Measurements from ENCODE around the gene GRK5. TPM values are rescaled to one million over a fixed set of nuclear protein-coding genes. Genes with fewer than 3 reads are reported as not detected.

GRK5 gene
- total RNA-seq, 2 donors from 2014 or later: 85.3 to 90.2 TPM

DNA sequence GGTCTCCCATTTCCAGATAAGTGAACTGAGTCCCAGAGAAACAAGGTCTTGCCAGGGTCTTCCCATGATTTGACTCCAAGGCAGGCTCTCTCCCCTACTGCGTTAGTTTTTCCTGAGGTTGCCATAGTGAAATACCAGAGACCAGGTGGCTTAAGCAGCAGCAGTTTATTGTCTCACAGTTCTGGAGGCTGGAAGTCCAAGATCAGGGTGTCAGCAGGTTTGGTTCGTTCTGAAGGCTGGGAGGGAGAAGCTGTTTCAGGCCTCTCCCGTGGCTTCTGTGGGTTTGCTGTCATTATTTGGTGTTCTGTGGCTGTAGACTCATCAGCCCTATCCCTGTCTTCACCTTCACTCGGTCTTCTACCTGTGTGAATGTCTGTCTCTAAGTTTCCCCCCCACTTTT lies 129.9 kb downstream of the GRK5 start:
- TF ChIP-seq, protein P1, sequence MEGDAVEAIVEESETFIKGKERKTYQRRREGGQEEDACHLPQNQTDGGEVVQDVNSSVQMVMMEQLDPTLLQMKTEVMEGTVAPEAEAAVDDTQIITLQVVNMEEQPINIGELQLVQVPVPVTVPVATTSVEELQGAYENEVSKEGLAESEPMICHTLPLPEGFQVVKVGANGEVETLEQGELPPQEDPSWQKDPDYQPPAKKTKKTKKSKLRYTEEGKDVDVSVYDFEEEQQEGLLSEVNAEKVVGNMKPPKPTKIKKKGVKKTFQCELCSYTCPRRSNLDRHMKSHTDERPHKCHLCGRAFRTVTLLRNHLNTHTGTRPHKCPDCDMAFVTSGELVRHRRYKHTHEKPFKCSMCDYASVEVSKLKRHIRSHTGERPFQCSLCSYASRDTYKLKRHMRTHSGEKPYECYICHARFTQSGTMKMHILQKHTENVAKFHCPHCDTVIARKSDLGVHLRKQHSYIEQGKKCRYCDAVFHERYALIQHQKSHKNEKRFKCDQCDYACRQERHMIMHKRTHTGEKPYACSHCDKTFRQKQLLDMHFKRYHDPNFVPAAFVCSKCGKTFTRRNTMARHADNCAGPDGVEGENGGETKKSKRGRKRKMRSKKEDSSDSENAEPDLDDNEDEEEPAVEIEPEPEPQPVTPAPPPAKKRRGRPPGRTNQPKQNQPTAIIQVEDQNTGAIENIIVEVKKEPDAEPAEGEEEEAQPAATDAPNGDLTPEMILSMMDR (IDR thresholded peaks at IDR 0.05): no peak
- Histone ChIP-seq H3K4me3 (no peak overlapping the region), H3K27me3 (replicated peaks; ENCODE audit: insufficient read depth) (no peaks in the 10 kb centered on the region), H3K4me1 (ENCODE audit: control insufficient read depth in 1 of 2, low read depth in 2 of 2) (peaks cover 8 to 20% of the 10 kb centered on the region in 2 donors), H3K36me3 (no peaks in the 10 kb centered on the region), H3K27ac (no peak overlapping the region), H3K9me3 (no peaks in the 10 kb centered on the region)
- no peak for DNase-seq (ENCODE audit: low spot score)
- no peak for ATAC-seq (ENCODE audit: insufficient number of reproducible peaks, low FRiP score, low read depth)

DNA sequence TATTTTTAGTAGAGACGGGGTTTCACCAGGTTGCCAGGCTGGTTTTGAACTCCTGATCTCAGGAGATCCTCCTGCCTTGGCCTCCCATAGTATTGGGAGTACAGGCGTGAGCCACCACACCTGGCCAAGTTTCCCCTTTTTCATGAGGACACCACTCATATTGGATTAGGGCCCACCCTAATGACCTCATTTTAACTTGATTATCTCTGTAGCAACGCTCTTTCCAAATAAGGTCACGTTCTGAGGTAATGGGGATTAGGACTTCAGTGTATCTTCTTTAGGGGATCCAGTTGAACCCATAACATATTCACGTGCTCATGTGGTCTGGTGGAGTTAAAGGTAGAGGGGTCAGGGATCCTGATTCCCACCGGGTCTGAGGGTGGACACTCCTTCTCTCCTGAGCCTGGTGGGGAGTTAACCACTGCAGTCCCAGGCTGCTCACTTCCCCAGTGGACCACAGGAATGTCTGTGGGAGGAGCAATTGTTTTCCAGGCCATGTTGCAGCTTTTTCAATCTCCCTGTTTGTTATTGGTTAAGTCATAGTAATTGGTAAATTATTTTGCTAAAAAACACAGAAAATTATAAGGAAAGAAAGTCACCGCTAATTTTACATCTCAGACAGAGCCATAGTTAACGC lies 130.5 kb downstream of the GRK5 start:
- H3K36me3 ChIP-seq: no peaks in the 10 kb centered on the region
- DNase-seq (ENCODE audit: low spot score) (no peak), ATAC-seq (ENCODE audit: insufficient number of reproducible peaks, low FRiP score, low read depth) (no peak)
- H3K4me3 ChIP-seq: no peak overlapping the region
- H3K9me3 ChIP-seq: no peaks in the 10 kb centered on the region
- TF ChIP-seq, protein P1 (IDR thresholded peaks at IDR 0.05): no peak
- no peak overlapping the region for H3K27ac ChIP-seq
- no peaks in the 10 kb centered on the region for H3K27me3 ChIP-seq (replicated peaks; ENCODE audit: insufficient read depth)
- peaks cover 8 to 27% of the 10 kb centered on the region in 2 donors for H3K4me1 ChIP-seq (ENCODE audit: control insufficient read depth in 1 of 2, low read depth in 2 of 2)

DNA sequence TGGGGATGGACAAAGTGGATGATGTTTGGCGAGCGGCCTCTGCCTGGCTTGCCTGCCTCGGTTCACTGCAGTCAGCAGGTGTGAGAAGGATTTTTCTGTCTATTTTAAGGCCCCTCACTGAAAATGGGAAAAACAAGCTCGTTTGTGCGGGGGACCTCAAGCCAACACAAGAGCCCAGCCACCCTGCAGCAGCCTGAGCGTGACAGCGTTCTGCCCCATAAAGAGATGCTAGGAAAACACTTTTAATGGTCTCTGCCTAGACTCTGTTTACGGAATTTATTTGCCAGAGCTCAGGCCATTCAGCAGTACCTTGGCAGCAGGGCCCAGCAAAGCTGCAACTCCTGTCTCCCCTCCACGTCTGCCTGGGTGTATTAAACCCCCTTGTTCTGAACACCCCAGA lies 131.7 kb downstream of the GRK5 start:
- no peak overlapping the region for H3K4me3 ChIP-seq
- TF ChIP-seq, protein P1 (IDR thresholded peaks at IDR 0.05): no peak
- peaks cover 8 to 27% of the 10 kb centered on the region in 2 donors for H3K4me1 ChIP-seq (ENCODE audit: control insufficient read depth in 1 of 2, low read depth in 2 of 2)
- H3K36me3 ChIP-seq: no peaks in the 10 kb centered on the region
- no peaks in the 10 kb centered on the region for H3K9me3 ChIP-seq
- no peaks in the 10 kb centered on the region for H3K27me3 ChIP-seq (replicated peaks; ENCODE audit: insufficient read depth)
- DNase-seq (ENCODE audit: low spot score): no peak
- H3K27ac ChIP-seq: no peak overlapping the region
- ATAC-seq (ENCODE audit: insufficient number of reproducible peaks, low FRiP score, low read depth): no peak

DNA sequence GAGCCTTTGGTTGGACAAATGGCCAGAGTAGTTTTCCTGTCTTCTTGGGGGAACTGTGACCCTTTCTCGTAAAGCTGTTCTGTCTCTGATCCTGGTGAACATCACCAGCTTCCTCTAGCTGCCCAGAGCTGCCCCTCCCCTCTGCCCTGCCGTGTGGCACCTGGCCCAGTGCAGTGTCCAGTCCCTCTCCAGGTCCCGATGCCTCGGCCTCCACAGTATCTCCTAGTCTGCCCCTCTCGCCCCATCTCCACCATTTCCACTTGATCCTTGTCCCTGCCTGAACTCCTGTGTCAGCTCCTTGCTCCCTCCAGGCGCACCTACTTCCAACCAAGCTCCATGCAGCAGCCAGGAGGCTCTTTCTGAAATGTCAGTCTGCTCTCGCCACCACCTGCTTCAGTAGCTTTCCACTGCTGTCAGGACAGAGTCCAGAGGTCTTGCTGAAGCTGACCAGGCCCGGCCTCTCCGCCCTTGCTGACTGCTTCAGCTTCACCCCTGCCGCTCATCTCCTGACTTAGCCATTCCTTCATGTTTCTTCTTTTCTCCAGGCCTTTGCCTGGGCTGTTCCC lies 133.6 kb downstream of the GRK5 start:
- ATAC-seq (ENCODE audit: insufficient number of reproducible peaks, low FRiP score, low read depth) (no peak), DNase-seq (ENCODE audit: low spot score) (no peak)
- no peaks in the 10 kb centered on the region for H3K9me3 ChIP-seq
- H3K4me3 ChIP-seq: no peak overlapping the region
- H3K36me3 ChIP-seq: no peaks in the 10 kb centered on the region
- peaks cover 5 to 25% of the 10 kb centered on the region in 2 donors for H3K4me1 ChIP-seq (ENCODE audit: control insufficient read depth in 1 of 2, low read depth in 2 of 2)
- H3K27me3 ChIP-seq (replicated peaks; ENCODE audit: insufficient read depth): no peaks in the 10 kb centered on the region
- TF ChIP-seq, protein P1 (IDR thresholded peaks at IDR 0.05): no peak
- no peak overlapping the region for H3K27ac ChIP-seq

GRCh38 chr10:119341459-119342301 lies 134.3 kb downstream of the GRK5 start:
- DNase-seq (ENCODE audit: low spot score): no peak
- Histone ChIP-seq H3K9me3 (no peaks in the 10 kb centered on the region), H3K36me3 (no peaks in the 10 kb centered on the region), H3K4me3 (no peak overlapping the region), H3K4me1 (ENCODE audit: control insufficient read depth in 1 of 2, low read depth in 2 of 2) (peaks cover 8 to 32% of the 10 kb centered on the region in 2 donors), H3K27ac (no peak overlapping the region), H3K27me3 (replicated peaks; ENCODE audit: insufficient read depth) (no peaks in the 10 kb centered on the region)
- no peak for ATAC-seq (ENCODE audit: insufficient number of reproducible peaks, low FRiP score, low read depth)
- TF ChIP-seq, protein P1 (IDR thresholded peaks at IDR 0.05): no peak
